Raji (cell line): ENCODE results near the gene FMNL1.

Source experiments
- POLR2A ChIP-seq: IDR thresholded peaks from 2 replicates; pipeline ENCODE4 v1.6.1; 2011; ENCODE audit warnings: low read depth, low read length, control low read depth; ENCODE audit not compliant: insufficient read depth

The FMNL1 gene

DNA sequence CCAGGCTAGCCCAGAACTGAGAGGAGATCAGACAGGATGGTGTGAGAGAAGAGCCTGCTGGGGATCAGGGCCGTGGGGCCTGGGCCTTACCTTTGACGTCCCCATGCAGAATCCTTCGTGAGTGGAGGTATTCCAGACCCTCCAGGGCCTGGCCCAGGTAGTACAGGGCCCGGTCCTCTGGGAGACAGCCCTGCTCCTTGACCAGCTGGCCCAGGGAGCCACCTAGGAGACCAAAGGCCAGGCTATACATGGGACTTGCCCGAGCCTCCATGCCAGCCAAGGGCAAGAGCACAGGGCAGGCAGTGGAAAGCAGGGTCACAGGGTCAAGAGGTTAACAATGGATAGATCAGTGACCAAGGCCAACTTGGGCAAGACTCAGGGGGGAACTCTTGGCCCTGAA lies 52.3 kb downstream of the FMNL1 start:
- no peak for TF ChIP-seq POLR2A

DNA sequence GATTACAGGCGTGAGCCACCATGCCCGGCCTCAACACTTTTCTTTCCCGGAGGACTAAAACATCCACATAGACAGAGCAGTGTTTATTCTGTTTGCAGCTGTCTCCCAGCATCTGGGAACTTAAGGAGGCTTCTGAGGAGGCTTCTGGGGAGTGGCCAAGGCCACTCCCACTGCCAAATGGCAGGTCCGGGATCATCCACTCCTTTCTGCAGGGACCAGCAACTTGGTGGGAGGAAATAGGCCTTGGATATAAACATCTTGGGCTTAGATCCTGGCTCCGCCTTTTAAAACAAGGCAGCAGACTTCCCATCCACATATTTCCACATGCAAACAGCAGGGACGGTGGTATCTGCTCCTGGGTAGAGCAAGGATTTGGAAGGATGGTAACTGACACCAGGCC lies 54.3 kb downstream of the FMNL1 start:
- TF ChIP-seq POLR2A = no peak

DNA sequence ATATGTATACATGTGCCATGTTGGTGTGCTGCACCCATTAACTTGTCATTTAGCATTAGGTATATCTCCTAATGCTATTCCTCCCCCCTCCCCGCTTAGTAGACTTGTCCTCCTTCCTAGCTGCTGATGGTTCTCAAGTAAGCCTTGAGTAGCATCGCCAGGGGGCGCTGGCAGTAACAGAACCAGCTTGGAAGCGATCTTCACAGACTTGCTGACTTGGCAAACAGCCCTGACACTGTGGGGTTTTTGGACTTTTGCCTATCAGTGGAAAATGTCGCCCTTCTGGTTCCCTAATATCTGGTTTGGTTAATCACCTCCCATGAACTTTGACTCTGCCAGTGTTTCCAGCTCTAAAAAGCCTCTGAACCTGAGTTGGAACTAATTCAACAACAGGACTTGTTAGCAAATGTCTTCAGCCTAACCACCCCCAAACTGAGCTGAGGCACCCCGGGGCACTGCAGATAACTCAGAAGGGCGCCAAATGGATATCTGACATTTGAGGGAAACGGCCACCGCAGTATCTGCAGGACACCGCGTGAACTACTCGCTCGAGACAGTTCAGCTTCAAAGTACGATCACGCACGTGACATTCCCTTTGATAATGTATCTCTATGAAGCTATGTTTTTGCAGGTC lies 55.6 kb downstream of the FMNL1 start:
- no peak for TF ChIP-seq POLR2A

DNA sequence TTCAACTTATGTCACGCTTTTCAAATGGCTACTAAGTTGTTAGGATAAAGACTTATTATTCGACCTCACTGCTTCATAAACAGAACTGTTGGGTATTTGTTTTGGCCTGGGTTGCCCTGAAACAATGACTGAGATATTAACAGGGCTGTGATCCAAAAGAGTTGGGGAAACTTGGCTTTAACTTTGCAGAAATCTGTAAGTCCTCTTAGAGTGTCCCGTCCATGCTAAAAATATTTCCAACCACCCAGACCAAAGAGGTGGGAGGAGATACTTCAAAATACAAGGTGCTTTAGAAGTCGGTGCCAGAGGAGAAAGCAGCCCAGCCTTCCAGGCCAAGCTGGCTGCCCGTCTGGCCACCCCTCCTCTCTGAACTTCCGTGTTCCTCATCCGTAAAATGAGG lies 56.3 kb downstream of the FMNL1 start:
- TF ChIP-seq POLR2A = no peak

DNA sequence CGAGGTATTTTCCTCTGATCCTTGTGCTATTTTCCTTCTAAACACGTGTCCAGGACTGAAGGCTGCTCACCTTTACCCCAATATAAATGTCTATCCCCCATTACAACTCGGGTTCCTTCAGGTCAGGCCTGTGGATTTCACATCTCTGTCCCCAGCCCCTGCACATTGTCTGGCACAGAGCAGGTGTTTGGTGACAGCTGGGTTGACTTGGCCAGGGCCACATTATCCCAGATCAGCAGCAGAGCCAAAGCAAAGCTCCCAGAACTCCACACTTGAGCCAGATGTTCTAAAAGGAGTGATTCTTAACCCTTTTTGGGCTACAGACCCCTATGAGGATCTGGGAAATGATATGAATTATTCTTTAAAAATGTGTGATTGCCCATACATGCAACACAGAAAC lies 58.2 kb downstream of the FMNL1 start:
- no peak for TF ChIP-seq POLR2A

DNA sequence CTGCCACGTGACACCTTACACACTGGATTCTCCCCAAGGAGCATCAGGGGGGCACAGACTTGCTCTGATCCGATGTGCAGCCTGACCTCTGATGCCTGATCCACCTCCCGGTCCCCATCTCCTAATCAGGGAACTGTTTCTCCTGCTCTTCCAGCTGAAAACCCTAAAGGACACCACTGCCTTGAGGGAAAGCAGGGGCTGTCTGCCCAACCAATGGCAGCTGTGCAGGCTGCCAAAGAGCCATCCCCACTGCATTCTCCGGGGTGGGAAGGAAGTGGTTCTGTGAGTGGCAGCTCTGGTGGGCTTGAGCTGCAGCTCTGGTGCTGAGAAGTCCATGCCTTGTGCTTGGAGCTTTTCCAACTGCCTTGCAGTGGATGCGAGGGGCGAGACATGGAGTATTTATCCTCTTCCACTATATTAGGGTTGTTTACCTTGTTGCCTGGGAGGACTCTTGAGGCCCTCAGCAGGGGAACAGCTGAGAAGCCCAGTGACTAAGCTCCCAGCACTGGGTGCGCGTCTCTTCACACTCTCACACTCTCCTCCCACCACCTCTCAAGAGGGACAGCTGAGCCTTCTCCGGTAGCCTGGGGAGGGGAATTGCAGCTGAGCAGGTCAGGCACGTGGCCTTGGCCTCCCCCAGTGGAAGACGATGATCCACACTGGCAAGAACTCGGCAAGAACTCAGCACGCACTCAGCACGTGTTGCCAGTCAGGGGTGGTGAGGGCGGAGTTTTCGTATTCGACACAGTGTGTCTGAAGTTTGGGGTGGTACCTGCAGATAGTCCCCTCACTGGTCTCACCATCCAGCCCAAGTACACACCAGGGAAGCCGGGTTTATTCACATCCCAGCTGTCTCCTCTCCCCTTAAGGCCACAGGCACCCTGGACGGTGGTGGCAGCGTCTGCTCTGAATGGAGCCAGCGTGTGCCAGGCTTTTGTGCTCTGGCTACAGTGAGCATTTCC lies 61.3 kb downstream of the FMNL1 start:
- no peak for TF ChIP-seq POLR2A

DNA sequence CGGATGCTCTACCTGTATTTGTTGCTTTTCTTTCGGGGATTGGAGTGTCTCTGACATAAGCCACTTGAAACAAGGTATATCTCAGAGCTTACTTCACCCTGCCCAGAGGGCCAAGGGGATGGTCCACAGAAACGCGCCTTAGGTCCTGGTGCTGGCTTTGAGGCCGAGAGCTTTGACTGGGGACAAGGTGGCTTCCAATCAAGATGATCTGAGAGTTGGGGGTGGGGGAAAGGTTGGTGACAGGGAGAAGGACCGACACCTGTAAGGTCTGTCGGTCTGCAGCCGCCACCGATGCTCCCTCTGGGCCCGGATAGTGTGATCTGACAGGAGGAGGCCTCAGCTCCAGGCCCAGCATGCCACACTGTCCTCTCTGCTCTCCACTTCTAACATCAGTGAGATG lies 62.0 kb downstream of the FMNL1 start:
- TF ChIP-seq POLR2A = no peak

DNA sequence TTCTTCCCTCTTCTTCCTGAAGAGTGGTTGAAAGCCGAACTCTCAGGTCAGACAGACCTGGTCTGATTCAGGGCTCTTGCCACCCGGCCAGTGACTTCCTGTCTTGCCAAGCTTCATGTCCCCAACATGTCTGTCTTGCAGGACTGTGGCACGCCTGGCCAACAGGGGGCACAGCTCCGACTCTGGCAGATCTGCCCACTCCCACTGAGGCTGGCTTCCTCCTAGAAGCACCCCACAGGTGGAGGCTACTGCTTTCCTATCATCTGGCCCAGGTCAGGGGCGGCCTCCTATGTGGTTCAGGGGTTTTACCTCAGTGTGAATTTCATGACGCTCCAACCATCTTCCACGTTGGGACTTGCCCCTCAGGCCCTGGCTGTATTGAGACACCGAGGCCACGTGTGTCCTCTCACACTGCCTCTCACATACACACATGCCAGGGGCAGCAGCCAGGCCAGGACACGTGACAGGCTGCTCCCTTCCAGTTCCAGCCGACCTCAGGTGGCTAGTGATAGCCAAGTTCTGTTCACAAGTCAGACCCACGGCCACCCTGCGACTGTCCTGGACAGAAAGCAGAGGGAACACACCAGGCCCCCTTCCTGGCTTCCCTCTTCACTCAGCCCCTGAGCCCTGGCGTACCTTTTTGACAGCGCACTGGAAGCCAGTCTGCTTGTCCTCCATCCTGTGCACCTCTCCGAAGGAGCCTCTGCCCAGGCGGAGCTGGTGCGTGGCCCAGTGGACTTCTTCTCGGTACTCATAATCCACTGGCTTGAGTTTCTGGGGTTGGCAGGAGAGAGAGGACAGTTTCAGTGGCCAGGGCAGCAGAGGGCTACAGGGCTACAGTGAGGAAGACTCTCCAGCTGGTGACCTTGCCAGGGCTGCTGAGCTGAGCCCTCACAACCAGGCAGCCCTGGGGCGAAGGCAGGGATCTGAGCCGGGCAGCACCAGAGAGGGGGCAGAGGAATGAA lies 62.8 kb downstream of the FMNL1 start:
- TF ChIP-seq POLR2A = no peak

DNA sequence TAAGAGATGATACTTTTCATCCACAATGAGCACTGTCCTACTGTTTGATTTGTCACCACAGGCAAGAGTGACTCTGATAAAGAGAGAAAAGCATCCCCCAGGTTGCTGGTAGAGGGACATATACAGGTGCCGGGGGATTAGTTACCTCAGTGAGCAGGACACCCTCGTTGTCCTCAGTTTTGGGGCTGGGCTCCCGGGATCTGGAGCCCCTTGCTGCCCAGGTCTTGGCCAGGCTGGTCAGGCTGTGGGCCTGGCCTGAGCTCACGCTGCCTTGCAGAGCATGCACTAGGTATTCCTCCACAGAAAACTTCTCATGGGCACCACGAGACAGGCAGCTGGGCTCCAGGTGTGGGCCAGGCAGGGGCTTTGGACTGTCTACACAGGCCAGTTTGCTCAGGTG lies 64.6 kb downstream of the FMNL1 start:
- TF ChIP-seq POLR2A = no peak

DNA sequence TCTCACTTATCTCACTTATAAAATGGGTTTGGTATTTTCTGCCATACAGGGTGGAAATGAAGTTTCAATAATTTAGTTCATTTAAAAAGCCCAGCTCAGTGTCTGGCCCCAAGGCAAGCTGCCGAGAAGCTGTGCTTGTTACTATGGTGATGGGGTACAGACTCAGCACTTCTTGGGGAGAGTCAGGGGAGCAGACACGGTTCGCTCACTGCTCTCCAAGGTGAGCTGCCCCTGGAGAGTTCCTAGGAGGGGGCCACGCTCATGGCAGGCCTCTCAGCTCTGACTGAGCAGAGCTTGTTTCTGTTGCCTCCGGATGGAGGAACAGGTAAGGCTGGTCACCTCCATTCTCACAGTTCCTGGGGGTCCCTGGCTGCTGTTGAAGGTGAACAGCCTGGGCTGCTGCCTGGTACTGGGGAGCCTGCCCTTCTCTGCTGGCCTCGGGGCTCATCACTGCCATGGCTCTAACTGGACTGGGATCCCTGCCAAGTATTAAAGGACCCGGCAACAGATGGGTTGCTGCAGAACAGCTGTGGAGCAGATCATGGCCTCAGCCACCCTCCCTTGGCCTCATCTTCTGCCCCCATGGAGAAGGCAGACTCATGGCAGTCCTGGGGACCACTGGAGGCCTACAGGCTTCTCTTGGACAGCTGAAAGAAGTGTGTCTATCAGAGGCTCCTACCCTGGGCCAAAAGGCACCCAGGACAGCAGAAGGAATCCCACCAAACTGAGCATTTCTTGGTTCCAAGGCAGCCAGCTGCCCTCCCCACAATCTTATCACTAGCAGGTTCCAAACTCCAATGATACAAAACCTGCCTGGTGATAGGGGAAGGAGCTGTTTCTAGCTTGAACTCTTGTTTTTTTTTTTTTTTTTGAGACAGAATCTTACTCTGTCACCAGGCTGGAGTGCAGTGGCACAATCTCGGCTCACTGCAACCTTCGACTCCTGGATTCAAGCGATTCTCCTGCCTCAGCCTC lies 66.1 kb downstream of the FMNL1 start:
- TF ChIP-seq POLR2A = no peak

DNA sequence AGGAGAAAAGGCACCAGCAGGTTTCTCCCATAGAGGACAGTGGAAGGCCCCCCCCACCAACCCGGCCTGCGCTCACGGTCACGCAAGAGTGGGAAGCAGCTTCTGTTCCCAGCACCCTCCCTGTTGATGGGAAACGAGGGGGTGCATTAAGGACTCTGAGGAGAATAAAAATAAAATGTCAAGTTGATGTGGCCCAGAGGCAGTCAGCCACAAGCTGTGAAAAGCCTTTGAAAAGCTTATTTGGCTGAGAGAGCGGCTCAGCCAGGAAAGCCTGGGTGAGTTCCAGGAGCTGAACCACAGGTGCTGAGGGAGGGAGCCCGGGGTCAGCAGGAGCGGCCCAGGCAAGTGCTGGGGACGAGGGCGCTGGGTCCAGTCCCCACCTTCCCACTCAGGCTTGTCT lies 67.1 kb downstream of the FMNL1 start:
- TF ChIP-seq POLR2A = no peak

DNA sequence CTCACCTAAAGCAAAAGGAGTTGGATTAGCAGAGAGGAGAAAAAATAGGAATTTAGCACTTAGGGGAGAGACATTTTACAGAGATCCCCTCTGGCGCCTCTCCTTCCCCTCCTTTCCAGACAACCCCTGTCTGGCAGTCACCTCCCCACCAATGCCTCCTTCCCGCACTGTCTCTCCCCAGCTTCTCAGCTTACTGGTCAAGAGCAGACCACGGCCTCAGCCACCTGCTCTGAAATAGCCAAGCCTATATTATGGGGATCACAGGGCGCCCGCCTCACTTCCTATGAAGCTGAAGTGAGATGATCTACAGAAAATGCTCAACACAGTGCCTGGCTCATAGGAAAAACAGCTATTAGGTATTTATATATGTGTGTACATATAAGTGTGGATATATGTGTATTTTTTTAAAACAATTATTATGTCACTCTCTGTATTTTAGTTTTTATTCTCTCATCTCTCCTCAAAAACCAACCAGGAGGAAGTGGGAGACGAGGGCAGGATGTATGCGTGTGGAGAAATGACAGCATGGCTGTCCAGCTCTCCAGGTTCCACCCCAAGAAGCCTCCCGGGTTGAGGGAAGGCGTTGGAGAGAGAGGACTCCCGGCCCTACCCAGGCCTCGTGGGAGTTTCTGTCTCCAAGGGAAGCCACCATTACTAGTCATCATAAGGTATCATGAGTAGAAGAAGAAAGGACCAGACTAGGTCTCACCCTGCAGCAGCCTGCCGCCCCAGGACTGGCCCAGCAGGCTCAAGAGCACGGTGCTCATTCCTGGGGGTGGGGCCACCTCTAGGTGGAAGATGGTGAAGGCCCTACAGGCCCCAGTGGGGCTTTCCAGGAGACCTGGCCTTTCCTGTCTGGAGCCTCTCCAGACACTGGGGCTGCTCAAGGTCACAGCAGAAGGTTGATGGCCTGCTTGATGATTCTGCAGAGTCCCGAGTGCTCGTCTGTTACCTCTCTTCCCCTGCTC lies 67.9 kb downstream of the FMNL1 start:
- TF ChIP-seq POLR2A = no peak

DNA sequence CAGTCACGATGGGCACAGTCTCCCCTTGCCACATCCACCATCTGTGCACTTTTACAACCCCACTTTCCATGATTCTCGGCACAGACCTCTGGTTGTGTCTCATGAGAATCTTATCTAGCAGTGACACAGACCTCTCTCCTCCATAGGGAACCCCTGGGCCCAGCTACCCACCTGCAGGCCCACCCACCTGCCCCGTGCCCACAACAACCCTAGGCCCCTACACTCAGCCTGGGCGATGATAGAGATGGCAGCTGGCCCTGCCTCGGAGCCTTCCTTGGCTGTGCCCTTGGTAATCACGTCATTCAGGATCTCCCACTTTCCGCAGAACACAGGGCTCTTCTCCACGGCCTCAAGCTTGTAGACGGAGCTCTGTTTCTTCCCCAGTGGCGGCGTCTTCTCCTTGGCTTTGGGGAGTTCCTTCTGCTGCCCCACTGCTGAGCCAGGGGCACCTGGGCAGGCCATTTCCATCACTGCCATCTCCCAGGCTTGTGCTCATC lies 68.6 kb downstream of the FMNL1 start:
- no peak for TF ChIP-seq POLR2A
